Hepatocyte (in vitro differentiated cells): Measurements from ENCODE around the gene PRRT1B.

Source experiments
- CTCF ChIP-seq: fragments of 200-600 bp; sonication (generic); IDR thresholded peaks from 2 replicates; pipeline ENCODE4 v1.5.1; 2016; ENCODE audit warnings: antibody characterized with exemption, mild to moderate bottlenecking; ENCODE audit not compliant: poor library complexity
- EZH2 ChIP-seq: fragments of 200-600 bp; sonication (generic); IDR thresholded peaks from 2 replicates; pipeline ENCODE4 v1.6.1; 2016; ENCODE audit warnings: antibody characterized with exemption, mild to moderate bottlenecking, borderline replicate concordance

- TF ChIP-seq CTCF (no peak), EZH2 (no peak)
Measured at GRCh38 chr9:131545003-131545785, at the start of gene PRRT1B.
